Stimulated activated naive CD4-positive, alpha-beta T cell (primary cell): ENCODE data around the gene C14orf180.

Source experiments
- DNase-seq, 6 experiments: peaks; one replicate each; lab custom pipeline; 2025; lab: John Stamatoyannopoulos, UW

Gene C14orf180

DNA sequence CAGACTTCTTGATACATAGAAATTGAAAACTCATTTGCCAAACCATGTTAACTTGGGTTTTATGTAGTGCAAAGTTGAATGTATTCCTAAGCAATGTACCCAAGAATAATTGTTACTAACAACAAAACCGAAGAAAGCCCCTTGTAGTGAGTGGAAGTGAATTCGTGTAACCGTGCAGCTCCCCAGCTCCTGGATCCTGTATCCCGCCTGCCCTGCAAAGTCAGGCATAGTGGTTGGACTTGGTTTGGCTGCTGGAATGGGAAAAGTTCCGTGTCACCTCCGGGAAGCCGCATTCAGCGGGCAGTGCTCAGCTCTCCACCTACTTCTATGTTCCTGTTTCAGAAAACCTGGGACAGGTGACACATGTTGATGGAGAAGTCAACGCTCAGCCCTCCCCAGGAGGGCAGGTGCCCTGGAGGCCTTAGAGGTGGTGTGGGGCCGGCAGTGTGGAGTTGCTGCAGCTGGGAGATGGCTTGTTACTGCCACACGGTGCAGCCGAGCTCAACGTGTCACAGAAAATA is 29.2 kb upstream of the C14orf180 start:
- DNase-seq = no peak

GRCh38 chr14:104550861-104551728 is 28.5 kb upstream of the C14orf180 start:
- no peak for DNase-seq

DNA sequence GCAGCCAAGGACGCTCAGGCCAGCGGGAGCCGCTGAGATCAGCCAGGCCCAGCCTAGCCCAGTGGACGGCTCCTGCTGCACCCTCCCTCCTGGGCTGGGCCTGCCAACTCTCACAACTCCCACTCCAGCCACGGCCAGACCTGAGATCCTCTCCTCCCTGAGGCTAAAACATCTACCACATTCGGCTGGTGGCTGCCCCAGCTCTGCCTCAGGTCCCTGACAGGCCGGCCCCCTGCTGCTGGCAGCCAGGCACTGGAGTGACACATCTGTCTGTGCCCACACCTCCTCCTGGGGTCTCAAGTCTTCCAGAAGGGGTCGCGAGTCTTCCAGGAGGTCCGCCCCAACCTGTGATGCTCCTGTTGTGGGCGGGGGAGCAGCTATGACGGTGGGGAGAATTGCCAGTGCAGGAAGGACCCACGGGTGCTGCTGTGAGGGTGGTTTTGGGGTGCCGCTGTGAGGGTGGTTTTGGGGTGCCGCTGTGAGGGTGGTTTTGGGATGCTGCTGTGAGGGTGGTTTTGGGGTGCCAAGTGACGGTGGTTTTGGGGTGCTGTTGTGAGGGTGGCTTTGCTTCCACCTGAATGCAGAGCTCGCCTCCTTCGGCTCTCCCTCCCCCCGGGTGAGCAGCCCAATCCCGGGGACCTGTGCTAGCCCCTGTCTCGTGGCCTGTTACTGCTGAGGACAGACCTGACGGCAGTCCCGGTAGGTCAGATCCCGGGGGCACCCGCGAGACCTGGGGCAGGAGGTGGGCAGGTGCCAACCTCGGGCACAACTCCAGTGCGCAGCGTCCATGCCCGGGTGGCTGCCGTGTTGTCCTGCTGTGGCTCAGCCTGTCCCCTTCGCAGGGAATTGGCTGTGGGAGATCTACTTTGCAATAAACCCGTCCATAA is 27.5 kb upstream of the C14orf180 start:
- DNase-seq = no peak

DNA sequence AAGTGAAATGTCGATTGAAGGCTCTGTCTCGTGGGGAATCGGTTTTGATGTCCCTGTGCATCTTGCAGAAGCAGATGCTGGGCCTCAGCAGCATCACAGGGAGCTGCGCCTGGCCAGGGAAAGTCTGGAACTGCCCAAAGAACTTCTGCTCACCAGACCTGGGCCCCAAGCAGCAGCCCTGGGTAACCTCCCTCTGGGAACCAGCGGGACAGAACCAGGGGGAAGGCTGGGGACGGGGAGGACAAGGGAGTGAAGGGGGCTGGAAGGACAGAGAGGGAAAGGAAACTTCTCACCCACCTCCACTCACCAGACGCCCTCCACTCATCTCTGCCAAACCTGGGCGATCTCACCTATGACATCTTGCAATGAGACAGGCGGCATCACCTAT is 26.8 kb upstream of the C14orf180 start:
- no peak for DNase-seq

DNA sequence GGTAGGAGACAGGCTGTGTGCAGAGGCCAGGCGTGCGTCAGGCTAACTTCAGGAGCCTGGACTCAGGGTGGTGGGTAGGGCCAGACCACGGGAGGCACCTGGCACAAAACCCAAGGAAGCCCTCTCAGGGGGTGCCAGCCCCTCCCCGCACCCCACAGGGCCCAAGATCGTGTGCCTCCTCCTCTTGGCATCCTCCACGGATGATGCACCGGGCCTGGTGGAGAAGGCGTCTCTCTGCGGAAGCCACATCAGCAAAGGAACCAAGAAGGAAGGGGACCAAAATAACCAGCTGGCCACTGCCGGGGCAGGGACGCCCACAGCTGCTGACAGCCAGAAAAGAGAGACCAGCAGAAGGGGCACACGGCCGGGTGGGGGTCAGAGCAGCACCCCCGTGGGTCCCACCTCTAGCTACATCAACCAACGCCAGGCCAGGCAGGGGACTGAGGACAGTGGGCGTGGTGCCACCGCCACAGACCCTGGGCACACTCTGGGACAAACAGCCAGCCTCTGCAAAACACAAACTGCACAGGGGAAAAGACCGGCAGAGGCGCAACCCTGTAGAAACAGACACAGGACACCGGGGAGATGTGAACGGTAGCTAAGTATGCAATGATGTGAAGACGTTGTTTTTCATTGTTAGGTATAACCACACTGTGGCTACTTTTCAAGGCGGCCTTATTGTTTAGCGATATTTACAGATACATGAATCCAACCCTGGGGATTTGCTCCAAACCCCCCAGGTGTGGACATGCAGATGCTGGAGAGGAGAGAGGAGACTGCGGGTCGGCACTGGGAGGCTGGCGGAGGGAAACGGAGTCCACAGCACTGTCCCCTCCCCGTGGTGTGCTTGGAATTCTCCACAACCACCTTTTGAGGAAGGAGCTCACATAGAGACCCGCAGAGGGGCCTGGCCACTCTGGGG is 26.1 kb upstream of the C14orf180 start:
- no peak for DNase-seq

- DNase-seq = no peak
Observed at GRCh38 chr14:104554088-104554607, 25.4 kb upstream of the C14orf180 start.

DNA sequence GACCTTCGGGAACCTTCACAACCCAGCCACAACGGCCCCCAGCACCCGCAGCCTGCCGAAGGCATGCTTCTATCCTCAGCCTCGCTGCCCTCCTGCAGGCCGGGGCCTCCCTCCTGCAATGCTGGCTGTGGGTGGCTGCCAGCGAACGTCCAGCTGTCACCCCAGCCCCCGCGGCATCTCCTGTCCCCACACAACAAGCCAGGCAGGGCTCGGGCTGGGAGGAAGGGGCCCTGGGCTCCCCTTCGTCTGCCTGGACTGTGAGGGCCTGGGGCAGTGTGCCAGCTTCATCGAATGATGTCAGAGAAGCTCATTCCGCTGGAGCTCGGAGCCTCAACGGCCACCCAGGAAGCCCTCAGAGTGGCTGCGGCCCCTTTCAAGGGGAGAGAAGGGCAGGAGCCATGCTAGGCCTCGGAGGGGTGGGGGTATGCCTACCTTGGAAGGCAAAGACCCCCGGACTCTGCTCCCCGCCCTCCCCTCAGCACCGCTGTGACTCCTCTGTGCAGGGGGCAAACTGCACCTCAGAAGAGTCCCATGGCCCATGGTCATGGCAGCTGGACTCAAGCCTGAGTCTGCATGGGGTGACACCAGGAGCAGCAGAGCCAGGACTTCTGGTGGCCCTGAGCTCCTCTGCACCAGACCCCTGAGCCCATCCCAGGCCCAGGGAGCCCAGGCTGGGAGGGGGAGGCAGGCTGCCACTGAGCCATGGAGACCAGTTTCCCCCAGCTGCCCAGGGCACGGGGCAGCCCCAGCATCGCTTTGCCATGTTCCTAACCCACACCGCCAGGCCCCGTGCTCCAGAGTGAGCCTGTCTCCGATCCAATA is 24.7 kb upstream of the C14orf180 start:
- no peak for DNase-seq

- no peak for DNase-seq
Observed at GRCh38 chr14:104555430-104556255, 23.9 kb upstream of the C14orf180 start.

DNA sequence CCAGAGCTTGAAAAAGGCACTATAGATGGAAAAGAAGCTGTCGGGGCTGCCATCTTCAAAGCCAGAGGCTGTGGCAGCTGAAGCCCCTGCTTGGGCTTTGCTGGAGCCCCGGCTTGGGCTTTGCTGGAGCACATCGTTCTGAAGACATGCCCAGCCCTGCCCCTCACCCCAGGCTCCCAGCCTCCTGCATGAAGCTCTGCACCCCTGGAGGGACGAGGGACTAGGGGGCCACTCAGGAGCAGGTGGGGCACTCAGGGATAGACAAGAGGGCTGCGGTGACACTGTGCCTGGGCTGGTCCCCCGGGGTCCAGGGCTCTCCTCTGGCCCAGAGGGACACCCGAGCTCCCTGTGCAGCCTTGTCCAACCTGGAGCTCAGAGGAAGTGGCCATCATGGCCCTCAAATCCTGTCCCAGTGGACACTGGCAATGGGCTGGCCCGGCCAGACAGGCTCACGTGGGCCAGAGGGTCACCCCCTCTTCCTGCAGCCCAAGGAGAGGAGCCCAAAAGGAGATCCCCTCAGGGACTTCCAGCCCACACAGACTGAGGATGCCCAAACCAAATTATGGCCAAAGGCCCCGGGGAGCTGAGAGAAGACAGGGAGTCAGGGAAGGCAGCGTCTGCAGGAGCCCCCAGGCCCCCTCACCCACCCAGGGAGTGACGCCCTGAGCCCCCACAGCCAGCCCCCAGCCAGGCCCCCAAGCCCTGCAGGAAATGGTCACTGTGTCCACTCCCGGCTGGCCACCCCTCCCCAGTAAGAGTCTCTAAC is 23.1 kb upstream of the C14orf180 start:
- DNase-seq = no peak

GRCh38 chr14:104557086-104557485 is 22.5 kb upstream of the C14orf180 start:
- no peak for DNase-seq

DNA sequence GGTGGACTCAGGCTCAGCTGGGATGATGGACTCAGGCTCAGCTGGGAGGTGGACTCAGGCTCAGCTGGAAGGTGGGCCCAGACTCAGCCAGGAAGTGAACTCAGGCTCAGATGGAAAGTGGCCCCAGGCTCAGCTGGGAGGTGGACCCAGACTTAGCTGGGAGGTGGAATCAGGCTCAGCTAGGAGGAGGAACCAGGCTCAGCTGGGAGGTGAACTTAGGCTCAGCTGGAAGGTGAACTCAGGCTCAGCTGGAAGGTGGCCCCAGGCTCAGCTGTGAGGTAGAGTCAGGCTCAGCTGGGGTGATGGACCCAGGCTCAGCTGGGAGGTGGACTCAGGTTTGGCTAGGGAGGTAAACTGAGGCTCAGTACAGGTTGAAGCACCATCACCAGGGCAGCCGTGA is 21.8 kb upstream of the C14orf180 start:
- DNase-seq = no peak

- no peak for DNase-seq
Observed at GRCh38 chr14:104558231-104559027, 21.1 kb upstream of the C14orf180 start.

DNA sequence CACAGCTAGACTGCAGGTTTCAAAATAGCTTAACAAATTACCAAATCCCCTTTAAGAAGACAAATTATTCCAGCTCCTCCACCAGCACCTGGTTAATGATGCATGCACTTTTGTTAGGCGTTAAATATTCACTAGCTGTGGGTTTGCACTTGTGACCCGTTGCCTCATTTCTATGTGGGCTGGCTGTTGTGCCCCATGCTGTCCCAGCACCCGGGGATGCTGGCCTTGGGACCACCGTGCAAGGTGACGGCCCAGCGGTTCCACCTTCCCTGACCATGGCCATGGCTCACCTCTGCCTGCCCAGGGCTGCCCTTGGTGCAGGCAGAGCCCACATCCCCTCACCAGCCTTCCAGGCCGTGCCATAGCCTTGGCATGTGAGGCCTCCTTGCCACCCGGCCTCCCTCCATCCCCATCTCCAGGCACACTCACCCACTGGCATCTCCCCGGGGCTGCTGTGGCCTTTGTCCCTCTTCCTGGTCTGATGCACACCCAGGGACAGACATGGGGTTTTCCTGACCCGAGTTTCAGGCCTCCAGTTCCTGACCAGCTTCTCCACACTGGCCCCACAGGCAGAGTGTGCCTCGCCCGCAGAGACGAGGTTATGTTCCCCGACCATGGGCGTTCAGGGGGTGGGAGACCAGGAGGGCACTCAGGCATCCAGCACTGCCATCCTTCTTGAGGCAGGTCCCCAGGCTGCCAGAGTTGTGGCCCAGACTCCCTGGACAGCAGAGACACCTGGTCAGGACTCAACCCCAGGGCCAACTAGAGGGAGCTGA is 20.3 kb upstream of the C14orf180 start:
- DNase-seq = no peak

- DNase-seq = no peak
Observed at GRCh38 chr14:104559804-104560585, 19.6 kb upstream of the C14orf180 start.

- DNase-seq = no peak
Observed at GRCh38 chr14:104560586-104560945, 19.0 kb upstream of the C14orf180 start.

GRCh38 chr14:104561124-104561557 is 18.4 kb upstream of the C14orf180 start:
- no peak for DNase-seq
